GM06990 (cell line): Measurements from ENCODE around the gene ERFE.

Experiments
- DNase-seq: peaks from one replicate; pipeline ENCODE4 v3.0.0-alpha.2; 2011; ENCODE audit not compliant: insufficient read length; ENCODE audit errors: extremely low read depth
- H3K27me3 ChIP-seq: replicated peaks from 2 replicates; pipeline ENCODE4 v1.6.0; 2011; ENCODE audit warnings: low read length; ENCODE audit not compliant: control insufficient read depth, insufficient read depth
- H3K36me3 ChIP-seq: 2 replicates; pipeline ENCODE4 v1.5.1; 2011; ENCODE audit warnings: low read length; ENCODE audit not compliant: control insufficient read depth, insufficient read depth
- H3K4me3 ChIP-seq: replicated peaks from 2 replicates; pipeline ENCODE4 v1.5.1; 2011; ENCODE audit warnings: low read depth, mild to moderate bottlenecking, control low read depth, low read length
- CTCF ChIP-seq: IDR thresholded peaks from 2 replicates; pipeline ENCODE4 v1.5.1; 2011; ENCODE audit warnings: low read length, control low read depth, mild to moderate bottlenecking, inconsistent platforms; ENCODE audit not compliant: insufficient read depth, poor library complexity, severe bottlenecking

Gene ERFE

GRCh38 chr2:238141541-238142318 lies 17.0 kb upstream of the ERFE start:
- TF ChIP-seq CTCF: no peak
- no peaks in the 10 kb centered on the region for H3K36me3 ChIP-seq
- H3K4me3 ChIP-seq: no peak overlapping the region
- DNase-seq: no peak
- H3K27me3 ChIP-seq: no peaks in the 10 kb centered on the region

DNA sequence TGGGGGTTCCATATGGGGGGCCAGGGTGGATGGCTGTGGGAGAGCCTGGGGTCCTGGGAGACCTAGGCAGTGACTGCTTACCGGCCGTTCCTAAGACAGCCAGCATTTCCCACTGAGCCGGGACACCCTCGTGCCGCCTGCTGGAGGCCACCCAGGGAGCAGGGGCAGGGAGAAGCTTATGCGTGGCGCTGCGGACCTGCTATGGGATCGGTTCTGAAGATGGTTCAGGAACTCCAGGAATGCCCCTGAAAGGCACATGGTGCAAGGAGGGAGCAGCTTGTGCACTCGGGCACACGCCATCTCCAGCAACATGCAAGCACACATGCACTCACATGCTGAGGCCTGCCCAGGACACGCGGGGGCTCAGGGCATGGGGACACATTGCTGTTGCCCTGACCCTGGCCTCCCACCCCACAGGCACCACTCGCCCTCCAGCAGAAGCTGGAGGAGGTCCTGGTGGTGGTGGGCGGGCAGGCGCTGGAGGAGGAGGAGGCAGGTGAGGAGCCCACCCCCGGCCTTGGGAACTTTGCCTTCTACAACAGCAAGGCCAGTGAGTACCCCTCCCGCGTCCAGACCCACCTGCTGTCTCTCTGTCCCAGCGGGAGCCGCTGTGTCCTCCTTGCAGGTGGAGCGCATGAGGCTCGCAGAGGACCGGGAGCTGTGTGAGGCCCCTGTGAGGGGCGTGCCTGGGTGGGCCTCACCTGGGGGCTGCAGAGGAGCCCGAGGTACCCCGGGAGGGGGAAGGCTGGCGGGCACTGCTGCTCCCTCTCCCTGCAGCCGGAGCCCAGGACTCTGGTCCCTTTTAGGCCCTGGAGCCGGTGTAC lies 16.2 kb upstream of the ERFE start:
- Histone ChIP-seq H3K36me3 (no peaks in the 10 kb centered on the region), H3K4me3 (no peak overlapping the region), H3K27me3 (no peaks in the 10 kb centered on the region)
- no peak for DNase-seq
- TF ChIP-seq CTCF: no peak

GRCh38 chr2:238143239-238143951 lies 15.4 kb upstream of the ERFE start:
- no peak for DNase-seq
- H3K4me3 ChIP-seq: no peak overlapping the region
- H3K27me3 ChIP-seq: no peaks in the 10 kb centered on the region
- TF ChIP-seq CTCF: no peak
- H3K36me3 ChIP-seq: no peaks in the 10 kb centered on the region

- TF ChIP-seq CTCF: no peak
- H3K27me3 ChIP-seq: no peaks in the 10 kb centered on the region
- DNase-seq: no peak
- no peak overlapping the region for H3K4me3 ChIP-seq
- H3K36me3 ChIP-seq: no peaks in the 10 kb centered on the region
These were observed 14.5 kb upstream of the ERFE start for GRCh38 chr2:238144262-238144661.

DNA sequence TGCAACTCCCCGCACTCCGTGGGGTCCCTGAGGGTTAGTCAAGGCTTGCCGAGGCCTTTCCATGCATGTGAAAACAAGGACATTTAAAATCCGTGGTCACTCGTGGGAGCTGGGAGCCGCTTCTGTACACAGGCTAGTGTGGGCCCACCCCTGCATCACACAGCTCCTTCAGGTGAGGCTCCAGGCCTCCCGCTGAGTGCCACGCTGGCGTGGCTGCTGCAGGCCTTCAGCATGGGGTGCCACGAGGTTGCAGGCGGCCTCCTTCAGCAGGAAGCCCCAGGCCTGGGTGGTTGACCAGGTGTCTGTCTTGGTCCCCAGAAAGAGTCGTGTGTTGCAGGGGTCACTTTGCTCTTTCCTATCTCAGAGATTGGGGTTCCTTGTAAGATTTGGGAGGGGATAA lies 13.7 kb upstream of the ERFE start:
- no peak for DNase-seq
- no peak overlapping the region for H3K4me3 ChIP-seq
- TF ChIP-seq CTCF: no peak
- H3K36me3 ChIP-seq: no peaks in the 10 kb centered on the region
- H3K27me3 ChIP-seq: no peaks in the 10 kb centered on the region
